ENCODE measurements around the gene USB1.

Gene USB1

DNA sequence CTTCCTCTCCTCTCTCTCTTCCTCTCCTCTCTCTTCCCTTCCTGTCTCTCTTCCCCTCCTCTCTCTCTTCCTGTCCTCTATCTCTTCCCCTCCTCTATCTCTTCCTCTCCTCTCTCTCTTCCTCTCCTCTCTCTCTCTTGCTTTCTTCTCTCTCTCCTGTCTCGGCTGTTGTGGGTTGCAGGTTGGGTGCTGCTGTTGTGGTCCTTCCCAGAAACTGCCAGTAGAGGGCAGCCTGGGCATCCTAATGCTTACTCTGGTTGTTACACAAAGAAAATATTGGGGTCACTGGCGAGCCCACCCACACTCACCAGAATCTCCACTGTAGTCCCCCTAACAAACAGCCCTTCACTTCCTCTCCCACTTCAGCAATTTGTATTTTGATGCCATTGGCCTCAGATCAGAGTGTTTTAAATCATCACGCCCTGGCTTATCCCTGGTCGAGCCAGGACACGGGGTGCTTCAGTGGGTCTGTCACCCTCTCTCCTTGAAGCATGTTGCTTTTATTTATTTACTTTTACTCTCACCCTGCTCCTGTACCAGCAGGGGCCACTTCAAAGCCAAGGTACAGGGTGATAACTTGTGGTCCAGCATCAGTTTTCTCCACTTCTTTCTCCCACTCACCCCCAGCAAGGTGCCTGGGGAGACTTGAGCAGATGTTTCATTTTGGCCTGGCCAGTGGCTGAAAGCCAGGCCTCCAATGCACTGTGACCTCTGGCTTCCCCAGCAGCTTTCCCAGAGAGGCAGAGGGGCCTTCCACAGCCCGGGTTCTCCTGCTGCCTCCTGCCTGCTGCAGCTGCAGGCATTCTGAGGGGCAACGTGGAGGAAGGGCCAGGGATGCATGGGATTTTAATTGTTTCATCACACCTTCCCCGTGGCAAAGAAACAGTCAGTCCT lies 19.7 kb downstream of the USB1 start:
- H3K4me1 ChIP-seq (ENCODE audit: low read depth, poor library complexity, severe bottlenecking) = peaks cover 3% of the 10 kb centered on the region
- no peak overlapping the region for H3K4me3 ChIP-seq (IDR thresholded peaks at IDR 0.05; ENCODE audit: insufficient read depth, low read depth, low read length)
- H3K27ac ChIP-seq = no peak overlapping the region
- H3K27me3 ChIP-seq (ENCODE audit: insufficient read depth, low read depth) = no peaks in the 10 kb centered on the region
- no peaks in the 10 kb centered on the region for H3K36me3 ChIP-seq (ENCODE audit: insufficient read depth)
- H2AFZ ChIP-seq (ENCODE audit: low read depth) = no peak overlapping the region
- H3K79me2 ChIP-seq (ENCODE audit: insufficient read depth, low read depth) = no peaks in the 10 kb centered on the region
- H3K4me2 ChIP-seq = no peak overlapping the region
- H4K20me1 ChIP-seq (ENCODE audit: insufficient read depth) = no peaks in the 10 kb centered on the region
- TF ChIP-seq, protein P1, sequence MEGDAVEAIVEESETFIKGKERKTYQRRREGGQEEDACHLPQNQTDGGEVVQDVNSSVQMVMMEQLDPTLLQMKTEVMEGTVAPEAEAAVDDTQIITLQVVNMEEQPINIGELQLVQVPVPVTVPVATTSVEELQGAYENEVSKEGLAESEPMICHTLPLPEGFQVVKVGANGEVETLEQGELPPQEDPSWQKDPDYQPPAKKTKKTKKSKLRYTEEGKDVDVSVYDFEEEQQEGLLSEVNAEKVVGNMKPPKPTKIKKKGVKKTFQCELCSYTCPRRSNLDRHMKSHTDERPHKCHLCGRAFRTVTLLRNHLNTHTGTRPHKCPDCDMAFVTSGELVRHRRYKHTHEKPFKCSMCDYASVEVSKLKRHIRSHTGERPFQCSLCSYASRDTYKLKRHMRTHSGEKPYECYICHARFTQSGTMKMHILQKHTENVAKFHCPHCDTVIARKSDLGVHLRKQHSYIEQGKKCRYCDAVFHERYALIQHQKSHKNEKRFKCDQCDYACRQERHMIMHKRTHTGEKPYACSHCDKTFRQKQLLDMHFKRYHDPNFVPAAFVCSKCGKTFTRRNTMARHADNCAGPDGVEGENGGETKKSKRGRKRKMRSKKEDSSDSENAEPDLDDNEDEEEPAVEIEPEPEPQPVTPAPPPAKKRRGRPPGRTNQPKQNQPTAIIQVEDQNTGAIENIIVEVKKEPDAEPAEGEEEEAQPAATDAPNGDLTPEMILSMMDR (conservative IDR thresholded peaks at IDR 0.05; ENCODE audit: low read depth, low read length) = peak; percentile 88
- H3K9ac ChIP-seq = no peak overlapping the region

DNA sequence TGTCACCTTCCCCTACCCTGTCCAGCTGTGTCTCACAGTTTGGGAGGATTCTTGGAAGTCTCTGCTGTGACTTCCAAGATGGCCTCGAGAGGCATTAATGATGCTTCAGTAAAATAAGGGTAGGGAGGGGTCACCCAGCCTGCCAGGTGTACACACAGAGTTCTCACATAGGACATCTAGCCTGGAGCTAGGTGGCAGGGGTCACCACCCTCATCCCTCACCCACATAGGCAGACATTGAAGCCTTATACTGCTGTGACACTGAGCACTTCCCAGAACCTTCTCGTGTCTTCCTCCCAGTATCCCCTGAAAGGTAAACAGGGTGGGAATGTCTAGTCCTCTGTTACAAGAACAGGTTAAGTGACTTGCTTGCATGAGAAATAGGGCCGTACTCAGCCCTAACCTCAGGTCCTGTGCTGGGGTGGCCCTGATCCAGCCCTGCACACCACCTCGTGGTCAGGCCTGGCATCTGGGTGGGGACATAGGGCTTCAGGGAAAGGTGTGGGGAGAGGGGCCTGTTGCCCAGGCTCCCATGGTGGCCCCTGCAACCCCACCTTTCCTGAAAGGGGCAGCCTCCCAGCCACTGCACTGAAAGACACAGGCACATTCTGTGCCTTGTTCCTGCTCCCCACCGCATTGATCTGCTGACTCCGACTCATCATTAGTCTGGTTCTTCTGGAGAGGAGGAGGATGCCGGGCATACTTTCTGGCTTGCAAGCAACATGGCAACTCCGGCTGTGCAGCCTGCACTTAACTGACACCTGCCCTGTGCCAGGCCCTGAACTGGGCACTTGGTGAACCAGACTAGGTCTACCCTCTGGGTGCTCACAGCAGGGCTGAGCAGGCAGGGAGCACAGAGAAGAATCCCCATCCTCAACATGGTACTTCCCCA lies 20.7 kb downstream of the USB1 start:
- TF ChIP-seq, protein P1 (conservative IDR thresholded peaks at IDR 0.05; ENCODE audit: low read depth, low read length) = no peak
- Histone ChIP-seq H4K20me1 (ENCODE audit: insufficient read depth) (no peaks in the 10 kb centered on the region), H3K4me2 (no peak overlapping the region), H3K4me3 (IDR thresholded peaks at IDR 0.05; ENCODE audit: insufficient read depth, low read depth, low read length) (no peak overlapping the region), H2AFZ (ENCODE audit: low read depth) (no peak overlapping the region), H3K27me3 (ENCODE audit: insufficient read depth, low read depth) (no peaks in the 10 kb centered on the region), H3K4me1 (ENCODE audit: low read depth, poor library complexity, severe bottlenecking) (peaks cover 3% of the 10 kb centered on the region), H3K79me2 (ENCODE audit: insufficient read depth, low read depth) (no peaks in the 10 kb centered on the region), H3K27ac (no peak overlapping the region), H3K36me3 (ENCODE audit: insufficient read depth) (no peaks in the 10 kb centered on the region), H3K9ac (no peak overlapping the region)

DNA sequence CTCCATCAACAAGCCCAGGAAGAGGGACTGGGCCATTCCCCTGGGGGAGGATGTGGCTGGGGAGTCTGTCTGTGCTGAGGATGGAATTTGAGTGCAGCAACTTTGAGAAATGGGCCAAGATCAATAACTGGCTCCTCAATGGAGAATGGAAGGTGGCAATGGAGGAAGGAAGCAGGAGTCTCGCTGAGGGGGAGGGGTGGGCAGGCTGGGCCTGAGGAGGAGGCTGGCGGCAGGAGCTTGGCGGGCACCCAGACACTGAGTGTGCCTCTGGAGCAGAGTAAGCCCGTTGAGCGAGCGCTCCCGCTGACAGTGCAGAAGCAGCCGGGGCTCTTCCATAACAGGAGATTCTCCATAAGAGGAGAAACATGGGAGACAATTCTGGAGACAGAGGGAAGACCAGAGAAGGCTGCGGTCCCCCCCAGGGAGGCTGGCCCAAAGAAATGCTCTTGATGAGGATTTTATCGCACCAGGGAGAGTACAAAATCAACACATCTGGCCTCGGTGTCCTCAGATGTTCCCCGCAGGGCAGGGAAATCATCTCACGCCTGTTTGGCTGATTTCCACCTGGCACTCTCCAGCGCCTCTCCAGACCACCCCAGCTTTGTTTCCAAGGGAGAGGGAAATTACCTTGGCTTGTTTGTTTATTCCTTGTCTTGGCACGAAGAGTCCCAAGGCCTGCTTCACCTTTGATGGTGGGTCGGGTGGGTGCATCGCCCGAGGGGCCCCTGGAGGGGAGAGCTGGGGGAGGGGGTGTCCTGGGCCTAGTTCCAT lies 21.6 kb downstream of the USB1 start:
- TF ChIP-seq, protein P1 (conservative IDR thresholded peaks at IDR 0.05; ENCODE audit: low read depth, low read length) = no peak
- no peaks in the 10 kb centered on the region for H3K27me3 ChIP-seq (ENCODE audit: insufficient read depth, low read depth)
- H3K27ac ChIP-seq = no peak overlapping the region
- H3K79me2 ChIP-seq (ENCODE audit: insufficient read depth, low read depth) = no peaks in the 10 kb centered on the region
- no peaks in the 10 kb centered on the region for H3K36me3 ChIP-seq (ENCODE audit: insufficient read depth)
- no peak overlapping the region for H3K4me3 ChIP-seq (IDR thresholded peaks at IDR 0.05; ENCODE audit: insufficient read depth, low read depth, low read length)
- no peaks in the 10 kb centered on the region for H4K20me1 ChIP-seq (ENCODE audit: insufficient read depth)
- peaks cover 3% of the 10 kb centered on the region for H3K4me1 ChIP-seq (ENCODE audit: low read depth, poor library complexity, severe bottlenecking)
- H3K4me2 ChIP-seq = no peak overlapping the region
- H3K9ac ChIP-seq = no peak overlapping the region
- no peak overlapping the region for H2AFZ ChIP-seq (ENCODE audit: low read depth)

All from KMS-11 (cell line).